ENCODE data around the gene PRKCA. TPM values are rescaled to one million over a fixed set of nuclear protein-coding genes. Genes with fewer than 3 reads are reported as not detected.

The PRKCA gene
- total and polyA plus RNA-seq, 2 donors (not counting 3 experiments of a cell fraction or from before 2014, with no cell fraction given), result 7.5 to 34.2 TPM

DNA sequence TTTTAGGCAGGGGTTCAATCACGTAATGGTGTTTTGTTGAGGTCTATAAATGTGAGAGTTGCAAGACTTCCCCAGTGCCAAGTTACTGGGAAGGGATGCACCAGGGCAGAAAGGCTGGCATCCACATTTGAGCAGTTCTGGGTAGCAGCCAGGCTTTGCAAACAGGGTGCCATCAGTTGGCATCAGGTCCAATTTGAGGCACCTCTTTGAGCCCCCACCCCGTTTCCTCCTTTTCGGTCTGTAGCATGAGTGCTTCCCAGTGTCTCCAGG is 389.9 kb downstream of the PRKCA start:
- POLR2A ChIA-PET, result no interaction called here
- Histone ChIP-seq H3K4me2 (ENCODE audit: insufficient read depth, low read length) (no peak overlapping the region), H2AFZ (ENCODE audit: low read depth, low read length) (no peak overlapping the region), H3K9me1 (replicated peaks; ENCODE audit: control insufficient read depth, extremely low read depth, insufficient read depth, low read length) (no peaks in the 10 kb centered on the region), H3K4me3 (replicated peaks in 1 of 3; ENCODE audit: insufficient read depth in 1 of 3, low read depth in 1 of 3, low read length in 3 of 3) (no peak overlapping the region), H4K20me1 (replicated peaks; ENCODE audit: control insufficient read depth, extremely low read depth, insufficient read depth, low read length) (no peaks in the 10 kb centered on the region), H3K27ac (ENCODE audit: insufficient read depth, low read depth, low read length) (peak overlapping the region; percentile 86), H3K9me3 (replicated peaks; ENCODE audit: control insufficient read depth, insufficient read depth, low read length) (no peaks in the 10 kb centered on the region), H3K4me1 (ENCODE audit: control insufficient read depth, extremely low read depth, insufficient read depth, low read length) (peaks cover 15% of the 10 kb centered on the region), H3K9ac (replicated peaks; ENCODE audit: extremely low read depth, insufficient read depth, low read length) (no peak overlapping the region), H3K36me3 (ENCODE audit: control insufficient read depth in 2 of 2, extremely low read depth in 1 of 2, insufficient read depth in 2 of 2, low read length in 2 of 2) (peaks cover 0 to 2% of the 10 kb centered on the region in 2 experiments), H3K27me3 (ENCODE audit: control insufficient read depth in 2 of 2, insufficient read depth in 2 of 2, low read length in 2 of 2) (no peaks in the 10 kb centered on the region), H3K79me2 (ENCODE audit: control insufficient read depth, insufficient read depth, low read length) (no peaks in the 10 kb centered on the region)
- FAIRE-seq (no peak), DNase-seq (ENCODE audit: low read depth, low spot score) (no peak)
- intact Hi-C loops (cut with micrococcal nuclease), result no loop called here
- CTCF ChIA-PET, result interaction anchor here (1.7 to 2.1 kb wide), 2 partner anchors 12 to 19 kb away, joined by 4 to 18 read pairs; no protein-coding TSS in a partner anchor
- BruUV-seq (replicated peaks), result no TSS peak
- TF ChIP-seq POLR2AphosphoS5 (IDR thresholded peaks at IDR 0.05; ENCODE audit: insufficient read depth, low read depth, low read length) (no peak), EZH2 (IDR thresholded peaks at IDR 0.05; ENCODE audit: borderline replicate concordance, low read depth, low read length, severe bottlenecking) (no peak), MYC (IDR thresholded peaks at IDR 0.05; ENCODE audit: low read depth, low read length) (no peak), FOS (IDR thresholded peaks at IDR 0.05; ENCODE audit: borderline replicate concordance, insufficient read depth, low read length) (no peak), POLR2A (IDR thresholded peaks at IDR 0.05; ENCODE audit: low read depth, low read length) (no peak), GATA2 (IDR thresholded peaks at IDR 0.05; ENCODE audit: insufficient read depth, insufficient read length, low read depth, low read length) (no peak), JUN (IDR thresholded peaks at IDR 0.05; ENCODE audit: borderline replicate concordance, insufficient read depth, insufficient read length, low read depth) (no peak)
- TF ChIP-seq, protein P1, sequence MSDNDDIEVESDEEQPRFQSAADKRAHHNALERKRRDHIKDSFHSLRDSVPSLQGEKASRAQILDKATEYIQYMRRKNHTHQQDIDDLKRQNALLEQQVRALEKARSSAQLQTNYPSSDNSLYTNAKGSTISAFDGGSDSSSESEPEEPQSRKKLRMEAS (IDR thresholded peaks at IDR 0.05; ENCODE audit: insufficient read depth, insufficient read length), result no peak
- TF ChIP-seq, protein P2, sequence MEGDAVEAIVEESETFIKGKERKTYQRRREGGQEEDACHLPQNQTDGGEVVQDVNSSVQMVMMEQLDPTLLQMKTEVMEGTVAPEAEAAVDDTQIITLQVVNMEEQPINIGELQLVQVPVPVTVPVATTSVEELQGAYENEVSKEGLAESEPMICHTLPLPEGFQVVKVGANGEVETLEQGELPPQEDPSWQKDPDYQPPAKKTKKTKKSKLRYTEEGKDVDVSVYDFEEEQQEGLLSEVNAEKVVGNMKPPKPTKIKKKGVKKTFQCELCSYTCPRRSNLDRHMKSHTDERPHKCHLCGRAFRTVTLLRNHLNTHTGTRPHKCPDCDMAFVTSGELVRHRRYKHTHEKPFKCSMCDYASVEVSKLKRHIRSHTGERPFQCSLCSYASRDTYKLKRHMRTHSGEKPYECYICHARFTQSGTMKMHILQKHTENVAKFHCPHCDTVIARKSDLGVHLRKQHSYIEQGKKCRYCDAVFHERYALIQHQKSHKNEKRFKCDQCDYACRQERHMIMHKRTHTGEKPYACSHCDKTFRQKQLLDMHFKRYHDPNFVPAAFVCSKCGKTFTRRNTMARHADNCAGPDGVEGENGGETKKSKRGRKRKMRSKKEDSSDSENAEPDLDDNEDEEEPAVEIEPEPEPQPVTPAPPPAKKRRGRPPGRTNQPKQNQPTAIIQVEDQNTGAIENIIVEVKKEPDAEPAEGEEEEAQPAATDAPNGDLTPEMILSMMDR (IDR thresholded peaks at IDR 0.05; ENCODE audit: extremely low read depth in 1 of 2, insufficient read depth in 1 of 2, low read depth in 1 of 2, low read length in 2 of 2), result no peak
- dilution Hi-C loops (cut with MboI; ENCODE audit: extremely low pct_ligation_motif_present, low sequenced_read_pairs), result no loop called here

Data from endothelial cell of umbilical vein (primary cell).